Hematopoietic multipotent progenitor cell treated with erythropoietin and hydrocortisone succinate and interleukin-3 and kit ligand, for 15 days (in vitro differentiated cells): ENCODE results near the gene CAPRIN1.

Experiments used
- DNase-seq: peaks from one replicate; pipeline ENCODE4 v3.0.0-alpha.2; 2015; ENCODE audit warnings: low spot score

CAPRIN1 gene

GRCh38 chr11:34145847-34146381 is 94.4 kb downstream of the CAPRIN1 start:
- DNase-seq, result no peak

GRCh38 chr11:34146411-34146810 is 94.9 kb downstream of the CAPRIN1 start:
- DNase-seq, result no peak

GRCh38 chr11:34146866-34147265 is 95.3 kb downstream of the CAPRIN1 start:
- DNase-seq, result no peak

GRCh38 chr11:34147581-34147980 is 96.0 kb downstream of the CAPRIN1 start:
- no peak for DNase-seq

GRCh38 chr11:34148504-34149165 is 97.1 kb downstream of the CAPRIN1 start:
- no peak for DNase-seq

- DNase-seq, result no peak
Observed at GRCh38 chr11:34149274-34149673, 97.7 kb downstream of the CAPRIN1 start.

- DNase-seq, result no peak
Observed at GRCh38 chr11:34149786-34150185, 98.3 kb downstream of the CAPRIN1 start.

GRCh38 chr11:34150494-34151151 is 99.1 kb downstream of the CAPRIN1 start:
- no peak for DNase-seq
